NCI-H2081 treated with DMSO at 0.1 percent for 48 hours (cell line): Measurements from ENCODE around the gene TMEM254.
"Not testable (repeated sequence)": the region's sequence is repeated elsewhere in the genome, so short reads cannot be mapped to it uniquely, and the experiment has no call there.

Experiments used
- DNase-seq: peaks from one replicate; lab custom pipeline; 2025; lab: John Stamatoyannopoulos, UW

The TMEM254 gene

GRCh38 chr10:80077869-80078447 lies 507 bp upstream of the TMEM254 start:
- no peak for DNase-seq

- DNase-seq = no peak
Measured at GRCh38 chr10:80079312-80079719, 851 bp downstream of the TMEM254 start.

GRCh38 chr10:80081026-80081425 lies 2.6 kb downstream of the TMEM254 start:
- no peak for DNase-seq

- no peak for DNase-seq
Measured at GRCh38 chr10:80081801-80082750, 3.6 kb downstream of the TMEM254 start.

- DNase-seq = peak; percentile 61
Measured at GRCh38 chr10:80090121-80090520, 11.7 kb downstream of the TMEM254 start.

GRCh38 chr10:80094231-80094630 lies 15.8 kb downstream of the TMEM254 start:
- no peak for DNase-seq

- not testable (repeated sequence) for DNase-seq
Measured at GRCh38 chr10:80098272-80098671, 19.8 kb downstream of the TMEM254 start.

GRCh38 chr10:80099295-80099694 lies 20.8 kb downstream of the TMEM254 start:
- not testable (repeated sequence) for DNase-seq

GRCh38 chr10:80100116-80100515 lies 21.7 kb downstream of the TMEM254 start:
- DNase-seq = no peak

- no peak for DNase-seq
Measured at GRCh38 chr10:80100861-80101695, 22.6 kb downstream of the TMEM254 start.

GRCh38 chr10:80104066-80104926 lies 25.8 kb downstream of the TMEM254 start:
- DNase-seq = no peak

- DNase-seq = no peak
Measured at GRCh38 chr10:80108576-80109239, 30.2 kb downstream of the TMEM254 start.

- no peak for DNase-seq
Measured at GRCh38 chr10:80110986-80111385, 32.5 kb downstream of the TMEM254 start.

- no peak for DNase-seq
Measured at GRCh38 chr10:80118669-80119068, 40.2 kb downstream of the TMEM254 start.

- no peak for DNase-seq
Measured at GRCh38 chr10:80122110-80122710, 43.7 kb downstream of the TMEM254 start.

GRCh38 chr10:80122746-80123145 lies 44.3 kb downstream of the TMEM254 start:
- DNase-seq = no peak

- no peak for DNase-seq
Measured at GRCh38 chr10:80126876-80127275, 48.4 kb downstream of the TMEM254 start.

GRCh38 chr10:80131499-80131901 lies 53.0 kb downstream of the TMEM254 start:
- DNase-seq = no peak

- no peak for DNase-seq
Measured at GRCh38 chr10:80132299-80133139, 54.1 kb downstream of the TMEM254 start, which contains the start of gene PLAC9. TSS of gene PLAC9 (plus strand) at chr10:80132730. CDS start at chr10:80132763, 33 bp downstream.
